ENCODE measurements around the gene KLHL26. TPM values are rescaled to one million over a fixed set of nuclear protein-coding genes. Genes with fewer than 3 reads are reported as not detected.

The KLHL26 gene
- total RNA-seq, 2 experiments from 2014 or later: 13.7 to 19.0 TPM

DNA sequence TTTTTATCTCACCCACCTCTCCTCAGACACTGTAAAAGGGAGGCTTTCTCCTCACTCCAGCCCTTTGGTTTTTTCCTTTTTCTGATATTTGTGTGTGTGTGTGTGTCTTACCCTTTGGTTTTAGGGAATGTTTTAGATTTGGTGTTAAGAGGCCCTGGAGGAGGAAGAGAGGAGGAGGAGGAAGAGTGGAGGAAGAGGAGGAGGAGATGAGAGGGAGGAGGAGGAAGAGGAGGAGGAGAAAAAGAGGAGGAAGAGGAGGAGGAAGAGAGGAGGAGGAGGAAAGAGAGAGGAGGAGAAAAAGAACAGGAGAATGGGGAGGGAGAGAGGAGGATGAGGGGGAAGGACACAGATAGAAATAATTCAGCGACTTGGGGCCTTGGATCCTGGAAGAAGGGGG, 10.5 kb downstream of the KLHL26 start:
- ATAC-seq (ENCODE audit: poor library complexity): no peak
- CTCF ChIA-PET: no interaction called here
- no peak overlapping the region for H3K4me3 Mint-ChIP-seq

DNA sequence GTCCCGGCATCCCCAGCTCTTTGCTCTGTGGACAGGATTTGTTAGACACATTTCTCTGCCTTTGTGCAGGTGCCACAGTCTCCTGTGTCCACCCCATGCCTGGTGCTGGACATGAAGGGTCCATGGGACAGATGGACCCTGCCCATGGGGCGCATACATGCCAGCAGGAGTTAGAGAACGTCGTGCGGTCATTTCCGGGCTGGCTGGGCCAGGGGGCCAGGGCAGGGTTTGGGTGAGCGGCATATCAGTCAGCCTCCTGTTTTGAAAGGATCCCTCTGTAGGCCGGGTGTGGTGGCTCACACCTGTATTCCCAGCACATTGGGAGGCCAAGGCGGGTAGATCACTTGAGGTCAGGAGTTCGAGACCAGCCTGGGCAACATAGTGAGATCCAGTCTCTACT, 11.0 kb downstream of the KLHL26 start:
- ChIA-PET POLR2A (no interaction called here), CTCF (no interaction called here)
- H3K27me3 ChIP-seq (ENCODE audit: control insufficient read depth in 1 of 2, insufficient read depth in 2 of 2, low read length in 2 of 2): no peaks in the 10 kb centered on the region
- TF ChIP-seq, protein P1, sequence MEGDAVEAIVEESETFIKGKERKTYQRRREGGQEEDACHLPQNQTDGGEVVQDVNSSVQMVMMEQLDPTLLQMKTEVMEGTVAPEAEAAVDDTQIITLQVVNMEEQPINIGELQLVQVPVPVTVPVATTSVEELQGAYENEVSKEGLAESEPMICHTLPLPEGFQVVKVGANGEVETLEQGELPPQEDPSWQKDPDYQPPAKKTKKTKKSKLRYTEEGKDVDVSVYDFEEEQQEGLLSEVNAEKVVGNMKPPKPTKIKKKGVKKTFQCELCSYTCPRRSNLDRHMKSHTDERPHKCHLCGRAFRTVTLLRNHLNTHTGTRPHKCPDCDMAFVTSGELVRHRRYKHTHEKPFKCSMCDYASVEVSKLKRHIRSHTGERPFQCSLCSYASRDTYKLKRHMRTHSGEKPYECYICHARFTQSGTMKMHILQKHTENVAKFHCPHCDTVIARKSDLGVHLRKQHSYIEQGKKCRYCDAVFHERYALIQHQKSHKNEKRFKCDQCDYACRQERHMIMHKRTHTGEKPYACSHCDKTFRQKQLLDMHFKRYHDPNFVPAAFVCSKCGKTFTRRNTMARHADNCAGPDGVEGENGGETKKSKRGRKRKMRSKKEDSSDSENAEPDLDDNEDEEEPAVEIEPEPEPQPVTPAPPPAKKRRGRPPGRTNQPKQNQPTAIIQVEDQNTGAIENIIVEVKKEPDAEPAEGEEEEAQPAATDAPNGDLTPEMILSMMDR (IDR thresholded peaks at IDR 0.05): no peak
- peaks cover 7% of the 10 kb centered on the region for H3K36me3 ChIP-seq (ENCODE audit: insufficient read depth, low read length)
- Mint-ChIP-seq H3K36me3 (ENCODE audit: low read depth) (no peaks in the 10 kb centered on the region), H3K4me1 (ENCODE audit: low read depth) (peaks cover 28% of the 10 kb centered on the region), H3K27ac (no peak overlapping the region), H3K27me3 (no peaks in the 10 kb centered on the region), H3K9me3 (no peaks in the 10 kb centered on the region), H3K4me3 (no peak overlapping the region)
- intact Hi-C loops (cut with DNase I, micrococcal nuclease): no loop called here
- DNase-seq (no peak), ATAC-seq (ENCODE audit: poor library complexity) (no peak)
- no peak overlapping the region for H3K27ac ChIP-seq (ENCODE audit: low read depth in 1 of 2, low read length in 2 of 2)
- no peak overlapping the region for H3K4me3 ChIP-seq (ENCODE audit: low read length)
- H3K9me3 ChIP-seq (ENCODE audit: control insufficient read depth in 1 of 2, insufficient read depth in 1 of 2, low read length in 2 of 2): no peaks in the 10 kb centered on the region
- H3K4me1 ChIP-seq (ENCODE audit: insufficient read depth, low read length): peaks cover 10% of the 10 kb centered on the region

More for the DNA sequence above, 10.5 kb downstream of the KLHL26 start:
- Mint-ChIP-seq H3K36me3 (ENCODE audit: low read depth) (no peaks in the 10 kb centered on the region), H3K9me3 (no peaks in the 10 kb centered on the region), H3K27ac (no peak overlapping the region), H3K27me3 (no peaks in the 10 kb centered on the region), H3K4me1 (ENCODE audit: low read depth) (peaks cover 28% of the 10 kb centered on the region)
- Histone ChIP-seq H3K36me3 (ENCODE audit: insufficient read depth, low read length) (peaks cover 7% of the 10 kb centered on the region), H3K4me1 (ENCODE audit: insufficient read depth, low read length) (peaks cover 10% of the 10 kb centered on the region), H3K27me3 (ENCODE audit: control insufficient read depth in 1 of 2, insufficient read depth in 2 of 2, low read length in 2 of 2) (no peaks in the 10 kb centered on the region), H3K4me3 (ENCODE audit: low read length) (no peak overlapping the region), H3K9me3 (ENCODE audit: control insufficient read depth in 1 of 2, insufficient read depth in 1 of 2, low read length in 2 of 2) (no peaks in the 10 kb centered on the region), H3K27ac (ENCODE audit: low read depth in 1 of 2, low read length in 2 of 2) (no peak overlapping the region)
- POLR2A ChIA-PET: no interaction called here
- intact Hi-C loops (cut with DNase I, micrococcal nuclease): no loop called here
- DNase-seq: no peak
- TF ChIP-seq, protein P1 (IDR thresholded peaks at IDR 0.05): no peak

DNA sequence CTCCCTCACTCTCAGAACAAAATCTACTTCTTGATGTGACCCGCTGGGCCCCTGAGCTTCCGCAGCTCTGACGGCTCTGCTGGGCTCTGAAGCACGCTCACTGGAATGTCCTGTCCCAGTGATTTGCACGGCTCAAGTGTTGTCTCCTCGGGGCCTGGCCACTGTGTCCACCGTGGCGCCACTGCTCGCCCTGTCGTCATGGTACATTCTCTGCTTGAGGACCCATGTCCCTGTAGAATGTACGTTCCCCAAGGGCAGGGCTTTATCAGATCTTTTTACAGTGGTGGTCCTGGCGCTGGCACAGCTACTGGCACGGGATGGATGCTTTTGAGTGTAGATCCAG, 12.1 kb downstream of the KLHL26 start:
- Histone ChIP-seq H3K27ac (ENCODE audit: low read depth in 1 of 2, low read length in 2 of 2) (no peak overlapping the region), H3K4me1 (ENCODE audit: insufficient read depth, low read length) (peaks cover 10% of the 10 kb centered on the region), H3K36me3 (ENCODE audit: insufficient read depth, low read length) (peaks cover 7% of the 10 kb centered on the region), H3K9me3 (ENCODE audit: control insufficient read depth in 1 of 2, insufficient read depth in 1 of 2, low read length in 2 of 2) (no peaks in the 10 kb centered on the region), H3K4me3 (ENCODE audit: low read length) (no peak overlapping the region), H3K27me3 (ENCODE audit: control insufficient read depth in 1 of 2, insufficient read depth in 2 of 2, low read length in 2 of 2) (no peaks in the 10 kb centered on the region)
- no peaks in the 10 kb centered on the region for H3K27me3 Mint-ChIP-seq
- ATAC-seq (ENCODE audit: poor library complexity) (no peak), DNase-seq (no peak)
- no peak overlapping the region for H3K4me3 Mint-ChIP-seq
- no peaks in the 10 kb centered on the region for H3K36me3 Mint-ChIP-seq (ENCODE audit: low read depth)
- H3K4me1 Mint-ChIP-seq (ENCODE audit: low read depth): peaks cover 25% of the 10 kb centered on the region
- intact Hi-C loops (cut with DNase I, micrococcal nuclease): no loop called here
- no peaks in the 10 kb centered on the region for H3K9me3 Mint-ChIP-seq
- no peak overlapping the region for H3K27ac Mint-ChIP-seq
- ChIA-PET CTCF (no interaction called here), POLR2A (no interaction called here)
- TF ChIP-seq, protein P1 (IDR thresholded peaks at IDR 0.05): no peak
